Measurements from ENCODE around the gene B3GNT4. TPM values are rescaled to one million over a fixed set of nuclear protein-coding genes. Genes with fewer than 3 reads are reported as not detected.

The B3GNT4 gene
- total and polyA plus RNA-seq, 2 donors (not counting 1 experiment from before 2014, with no cell fraction given), result not detected

DNA sequence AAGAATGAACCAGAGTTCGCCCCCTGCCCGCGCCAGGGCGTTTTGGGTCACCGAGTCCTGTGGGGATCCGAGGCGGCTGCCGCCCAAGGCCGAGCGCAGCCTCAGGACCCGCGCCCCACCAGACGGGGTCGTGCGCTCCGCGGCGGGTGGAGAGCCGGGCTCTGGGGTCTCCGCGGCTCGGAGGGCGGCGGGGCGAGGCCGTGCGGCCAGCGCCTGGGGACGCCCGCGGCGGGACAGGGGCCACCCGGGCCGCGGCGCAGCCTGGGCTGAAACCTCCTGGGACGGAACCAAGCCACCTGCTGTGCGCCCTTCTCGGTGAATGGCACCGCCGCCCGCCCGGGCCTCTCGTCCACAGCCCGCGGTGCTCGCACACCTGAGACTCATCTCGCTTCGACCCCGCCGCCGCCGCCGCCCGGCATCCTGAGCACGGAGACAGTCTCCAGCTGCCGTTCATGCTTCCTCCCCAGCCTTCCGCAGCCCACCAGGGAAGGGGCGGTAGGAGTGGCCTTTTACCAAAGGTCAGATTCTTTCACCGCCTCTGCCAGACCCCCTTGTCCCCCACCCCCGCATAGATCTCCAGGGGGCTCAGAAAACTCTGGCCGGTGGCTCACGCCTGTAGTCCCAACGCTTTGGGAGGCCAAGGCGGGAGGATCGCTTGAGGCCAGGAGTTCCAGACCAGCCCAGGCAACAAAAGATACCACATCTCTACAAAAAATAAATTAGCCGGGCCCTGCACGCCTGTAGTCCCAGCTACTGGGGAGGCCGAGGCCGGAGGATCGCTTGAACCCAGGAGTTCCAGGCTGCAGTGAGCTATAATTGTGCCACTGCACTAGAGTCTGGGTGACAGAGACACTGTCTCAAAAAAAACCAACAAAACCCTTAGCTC lies 901 bp downstream of the B3GNT4 start:
- 9% methylated on average over 71 of the region's 71 CpGs for WGBS (ENCODE audit: insufficient coverage)
- Histone ChIP-seq H4K20me1 (ENCODE audit: control insufficient read depth, insufficient read depth, low read length, poor library complexity, severe bottlenecking) (no peaks in the 10 kb centered on the region), H3K4me2 (replicated peaks; ENCODE audit: low read depth, low read length, poor library complexity, severe bottlenecking) (peak overlapping the region; percentile 95), H2AFZ (ENCODE audit: insufficient read depth, low read depth, low read length, poor library complexity, severe bottlenecking) (peak overlapping the region; percentile 72), H3K9ac (ENCODE audit: low read length) (peak overlapping the region; percentile 63), H3K79me2 (ENCODE audit: control insufficient read depth, insufficient read depth, low read length) (no peaks in the 10 kb centered on the region), H3K27ac (ENCODE audit: low read length in 2 of 2) (no peak overlapping the region), H3K4me3 (ENCODE audit: control extremely low read depth in 1 of 5, extremely low read depth in 1 of 5, insufficient read depth in 1 of 5, low read depth in 2 of 5, low read length in 4 of 5) (peak overlapping the region in 3 of 5 experiments; percentile 53 to 70 (median 62)), H3K27me3 (replicated peaks in 1 of 4; ENCODE audit: control extremely low read depth in 1 of 4, control insufficient read depth in 3 of 4, insufficient read depth in 4 of 4, low read length in 3 of 4) (peaks cover 0 to 49% (median 26%) of the 10 kb centered on the region in 4 experiments), H3K9me3 (ENCODE audit: control extremely low read depth in 1 of 3, control insufficient read depth in 2 of 3, insufficient read depth in 1 of 3, low read length in 2 of 3) (peaks cover 0 to 13% (median 0%) of the 10 kb centered on the region in 3 donors), H3K36me3 (replicated peaks in 1 of 2; ENCODE audit: control extremely low read depth in 1 of 2, control insufficient read depth in 1 of 2, extremely low read depth in 1 of 2, insufficient read depth in 2 of 2, low read length in 1 of 2) (peaks cover 0 to 23% of the 10 kb centered on the region in 2 experiments), H3K4me1 (ENCODE audit: control insufficient read depth in 2 of 2, insufficient read depth in 2 of 2, low read length in 2 of 2) (peaks cover 13 to 14% of the 10 kb centered on the region in 2 donors)
- intact Hi-C loops (cut with micrococcal nuclease), result no loop called here
- peaks cover 12% of the 10 kb centered on the region for H3K4me1 Mint-ChIP-seq
- H3K9me3 Mint-ChIP-seq (ENCODE audit: insufficient read depth), result no peaks in the 10 kb centered on the region
- ATAC-seq (ENCODE audit: low read depth) (peak; percentile 22), DNase-seq (peak; percentile 49)
- CTCF ChIA-PET, result interaction anchor here (1.0 to 2.1 kb wide), 3 partner anchors 14 to 81 kb away, joined by 3 to 5 read pairs (median 4); no protein-coding TSS in a partner anchor
- H3K27ac Mint-ChIP-seq, result no peak overlapping the region
- no peak for TF ChIP-seq CTCF (IDR thresholded peaks at IDR 0.05)
- TF ChIP-seq EZH2 (IDR thresholded peaks at IDR 0.05; ENCODE audit: borderline replicate concordance, insufficient read depth, low read depth, low read length, poor library complexity, severe bottlenecking), result no peak
- H3K27me3 Mint-ChIP-seq, result peaks cover 25% of the 10 kb centered on the region
- POLR2A ChIA-PET, result no interaction called here
- peak overlapping the region; percentile 88 for H3K4me3 Mint-ChIP-seq
